Common myeloid progenitor, CD34-positive (primary cell): Measurements from ENCODE around the gene AGBL4.
A peak's percentile ranks its signal among the peaks of the same experiment; 100 is the strongest.

Experiments
- CTCF ChIA-PET: fragments of 350-600 bp; sonication (Branson Sonifier 250); formaldehyde crosslinking; loops from one replicate; lab custom pipeline; 2021; ENCODE audit warnings: antibody characterized with exemption; lab: Charles Lee
- POLR2A ChIA-PET: fragments of 350-600 bp; sonication (Branson Sonifier 250); formaldehyde crosslinking; loops from one replicate; lab custom pipeline; 2021; ENCODE audit warnings: antibody characterized with exemption; lab: Charles Lee
- DNase-seq, 3 donors: peaks; one replicate each; pipeline versions ENCODE4 v3.0.0 to v3.0.0-alpha.2; 2013
- H3K27ac ChIP-seq, 2 experiments: 1 replicate in 1 of 2; 2 replicates in 1 of 2; pipeline ENCODE4 v1.7.0; 2013; ENCODE audit warnings: inconsistent platforms in 2 of 2, low read length in 2 of 2, mild to moderate bottlenecking in 2 of 2, low read depth in 1 of 2, moderate library complexity in 1 of 2; ENCODE audit not compliant: severe bottlenecking in 2 of 2, insufficient read depth in 1 of 2, poor library complexity in 1 of 2
- H3K27me3 ChIP-seq, 5 experiments: replicated peaks in 2 of 5; 1 replicate in 3 of 5; 2 replicates in 2 of 5; pipeline versions ENCODE4 v1.6.1 to v1.7.0; 2013; ENCODE audit warnings: low read length in 4 of 5, mild to moderate bottlenecking in 2 of 5, moderate library complexity in 2 of 5, inconsistent platforms in 1 of 5; ENCODE audit not compliant: insufficient read depth in 5 of 5, control insufficient read depth in 4 of 5
- H3K36me3 ChIP-seq, 4 experiments: 1 replicate in 2 of 4; 2 replicates in 2 of 4; pipeline versions ENCODE4 v1.6.1 to v1.7.0; 2013; ENCODE audit warnings: low read length in 3 of 4, control low read depth in 1 of 4, mild to moderate bottlenecking in 1 of 4; ENCODE audit not compliant: control insufficient read depth in 4 of 4, insufficient read depth in 4 of 4
- H3K4me1 ChIP-seq, 4 experiments: 1 replicate in 3 of 4; 2 replicates in 1 of 4; pipeline versions ENCODE4 v1.6.1 to v1.7.1; 2013; ENCODE audit warnings: low read length in 3 of 4, mild to moderate bottlenecking in 3 of 4, control low read depth in 1 of 4, inconsistent platforms in 1 of 4, moderate library complexity in 1 of 4; ENCODE audit not compliant: control insufficient read depth in 4 of 4, insufficient read depth in 4 of 4; ENCODE audit errors: control extremely low read depth in 1 of 4
- H3K4me3 ChIP-seq, 7 experiments: 1 replicate in 4 of 7; 2 replicates in 3 of 7; pipeline versions ENCODE4 v1.5.1 to v1.7.0; 2013; ENCODE audit warnings: mild to moderate bottlenecking in 7 of 7, low read length in 6 of 7, moderate library complexity in 6 of 7, inconsistent platforms in 2 of 7, low read depth in 2 of 7, control low read depth in 1 of 7; ENCODE audit not compliant: insufficient read depth in 4 of 7, control insufficient read depth in 1 of 7; ENCODE audit errors: extremely low read depth in 1 of 7
- H3K9me3 ChIP-seq, 5 experiments: 1 replicate in 4 of 5; 2 replicates in 1 of 5; pipeline versions ENCODE4 v1.6.1 to v1.7.1; 2013; ENCODE audit warnings: low read length in 4 of 5, mild to moderate bottlenecking in 2 of 5, inconsistent platforms in 1 of 5, low read depth in 1 of 5, moderate library complexity in 1 of 5; ENCODE audit not compliant: control insufficient read depth in 4 of 5, insufficient read depth in 2 of 5; ENCODE audit errors: control extremely low read depth in 1 of 5
- WGBS: methylation state at CpG from one replicate; pipeline ENCODE4 v1.1.5; 2013; ENCODE audit not compliant: insufficient coverage; 5-methylcytosine and 5-hydroxymethylcytosine counted together

AGBL4 gene

DNA sequence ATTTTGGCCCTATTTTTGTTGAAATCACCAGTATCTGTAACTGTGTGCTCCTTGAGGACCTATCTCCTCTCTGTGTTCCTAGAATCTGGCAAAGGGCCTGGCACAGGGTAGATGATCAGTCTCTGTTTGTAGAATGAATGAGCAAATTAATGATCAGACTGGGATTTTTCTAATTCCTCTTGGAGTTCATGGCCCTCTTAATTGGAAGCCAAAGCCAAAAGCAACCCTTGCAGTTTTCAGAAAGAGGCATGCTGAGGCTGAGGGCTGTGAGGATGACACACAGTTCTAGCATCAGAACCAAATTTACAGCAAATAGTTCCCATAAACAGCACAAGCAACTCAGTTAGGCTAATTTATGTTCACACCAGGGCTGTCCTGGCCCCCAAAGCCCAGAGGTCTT lies 1136.0 kb downstream of the AGBL4 start:
- POLR2A ChIA-PET: no interaction called here
- no peak for DNase-seq
- no peaks in the 10 kb centered on the region for H3K9me3 ChIP-seq
- no peaks in the 10 kb centered on the region for H3K27me3 ChIP-seq
- no peak overlapping the region for H3K27ac ChIP-seq
- H3K4me3 ChIP-seq: no peak overlapping the region
- H3K4me1 ChIP-seq: no peaks in the 10 kb centered on the region
- H3K36me3 ChIP-seq: no peaks in the 10 kb centered on the region
- CTCF ChIA-PET: no interaction called here

DNA sequence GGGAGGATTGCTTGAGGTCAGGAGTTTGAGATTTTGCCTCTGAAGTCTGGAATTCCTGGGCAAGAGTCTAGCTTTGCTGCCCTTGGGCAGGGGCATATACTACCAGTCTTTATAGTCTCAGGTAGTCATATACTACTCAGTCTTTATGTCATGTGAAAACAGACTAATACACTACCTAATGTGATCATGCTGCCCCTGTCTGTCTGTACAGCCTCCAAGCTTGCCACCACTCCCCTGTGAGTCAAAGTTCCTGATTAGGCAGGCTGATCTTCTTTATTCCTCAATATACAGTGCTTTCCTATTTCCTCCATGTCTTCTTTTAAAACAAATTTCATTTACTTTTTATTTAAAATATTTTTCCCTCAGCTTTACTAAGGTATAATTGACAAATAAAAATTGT lies 1141.7 kb downstream of the AGBL4 start:
- ChIA-PET POLR2A (interaction anchor here (0.6 kb wide), 1 partner anchor 269 kb away, joined by 3 read pairs; no protein-coding TSS in a partner anchor), CTCF (no interaction called here)

DNA sequence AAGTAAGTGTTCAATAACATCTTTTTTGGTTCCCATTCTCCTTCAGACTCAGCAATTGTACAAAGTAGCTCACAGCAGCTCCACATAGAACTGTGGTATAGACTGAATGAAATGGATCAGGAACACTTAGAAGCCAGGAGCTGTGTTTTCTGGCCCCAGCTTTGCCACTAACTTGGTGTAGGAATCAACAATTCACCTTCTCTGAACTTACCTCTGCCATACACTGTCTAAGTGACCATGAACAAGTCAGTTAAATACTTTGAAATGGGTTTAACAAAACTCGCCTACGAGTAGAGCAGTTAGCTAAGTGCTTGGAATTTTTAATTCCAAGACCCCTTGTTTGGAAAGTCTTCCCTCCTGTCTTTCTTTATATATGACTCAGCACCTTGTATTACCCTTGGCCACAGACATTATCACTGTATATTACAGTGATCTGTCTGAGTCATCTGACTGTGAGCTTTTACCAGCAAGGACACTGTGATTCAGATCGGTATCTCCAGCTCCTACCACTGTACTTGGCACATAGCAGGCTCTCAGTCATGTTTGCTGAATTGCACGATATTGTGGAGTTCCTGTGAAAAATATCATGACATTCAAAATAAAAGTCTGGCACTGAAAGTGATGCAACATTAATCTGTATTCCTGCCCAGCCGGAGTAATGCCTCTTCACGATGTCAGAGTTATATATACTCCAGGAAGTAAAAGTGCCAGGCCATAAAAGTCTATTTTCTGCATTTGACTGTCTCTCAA lies 1145.4 kb downstream of the AGBL4 start:
- no peaks in the 10 kb centered on the region for H3K36me3 ChIP-seq
- H3K4me3 ChIP-seq: no peak overlapping the region
- H3K4me1 ChIP-seq: no peaks in the 10 kb centered on the region
- DNase-seq: peak in 2 of 3 donors; percentile 4 to 17
- H3K27me3 ChIP-seq: no peaks in the 10 kb centered on the region
- no peak overlapping the region for H3K27ac ChIP-seq
- WGBS: 52% methylated on average over 5 of the region's 6 CpGs
- ChIA-PET CTCF (interaction anchor here (1.3 kb wide), 1 partner anchor 1470 kb away, joined by 3 read pairs; no protein-coding TSS in a partner anchor), POLR2A (no interaction called here)
- no peaks in the 10 kb centered on the region for H3K9me3 ChIP-seq

More for the DNA sequence above, 1141.7 kb downstream of the AGBL4 start:
- no peak for DNase-seq
- no peaks in the 10 kb centered on the region for H3K4me1 ChIP-seq
- H3K9me3 ChIP-seq: no peaks in the 10 kb centered on the region
- H3K4me3 ChIP-seq: no peak overlapping the region
- no peaks in the 10 kb centered on the region for H3K27me3 ChIP-seq
- no peaks in the 10 kb centered on the region for H3K36me3 ChIP-seq
- no peak overlapping the region for H3K27ac ChIP-seq

DNA sequence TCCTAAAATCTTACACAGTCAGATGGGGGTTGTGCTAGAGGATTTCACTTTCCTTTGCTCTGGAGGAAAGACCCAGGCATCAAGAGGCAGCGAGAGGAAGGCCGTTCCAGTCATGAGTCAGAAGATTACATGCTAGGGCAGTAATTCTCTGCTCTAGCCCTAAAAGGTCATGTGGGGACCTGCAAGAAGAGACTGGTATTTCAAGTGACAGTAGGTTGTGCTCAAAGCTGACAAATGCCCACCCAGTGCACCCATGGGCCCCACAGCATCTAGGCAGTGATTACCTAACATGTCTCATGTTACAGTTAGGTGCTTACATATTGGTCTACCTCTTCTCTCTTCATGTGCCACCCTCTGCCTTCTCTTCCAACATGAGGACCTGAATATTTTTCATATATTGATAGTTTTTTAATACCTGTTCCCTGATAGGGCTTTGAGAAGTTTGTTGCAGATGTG lies 1147.4 kb downstream of the AGBL4 start:
- H3K27ac ChIP-seq: no peak overlapping the region
- peaks cover 0 to 2% (median 0%) of the 10 kb centered on the region in 4 experiments for H3K4me1 ChIP-seq
- ChIA-PET CTCF (no interaction called here), POLR2A (no interaction called here)
- H3K4me3 ChIP-seq: no peak overlapping the region
- no peaks in the 10 kb centered on the region for H3K36me3 ChIP-seq
- no peaks in the 10 kb centered on the region for H3K27me3 ChIP-seq
- DNase-seq: no peak
- no peaks in the 10 kb centered on the region for H3K9me3 ChIP-seq
- WGBS: 93% methylated on average over 2 of the region's 2 CpGs

DNA sequence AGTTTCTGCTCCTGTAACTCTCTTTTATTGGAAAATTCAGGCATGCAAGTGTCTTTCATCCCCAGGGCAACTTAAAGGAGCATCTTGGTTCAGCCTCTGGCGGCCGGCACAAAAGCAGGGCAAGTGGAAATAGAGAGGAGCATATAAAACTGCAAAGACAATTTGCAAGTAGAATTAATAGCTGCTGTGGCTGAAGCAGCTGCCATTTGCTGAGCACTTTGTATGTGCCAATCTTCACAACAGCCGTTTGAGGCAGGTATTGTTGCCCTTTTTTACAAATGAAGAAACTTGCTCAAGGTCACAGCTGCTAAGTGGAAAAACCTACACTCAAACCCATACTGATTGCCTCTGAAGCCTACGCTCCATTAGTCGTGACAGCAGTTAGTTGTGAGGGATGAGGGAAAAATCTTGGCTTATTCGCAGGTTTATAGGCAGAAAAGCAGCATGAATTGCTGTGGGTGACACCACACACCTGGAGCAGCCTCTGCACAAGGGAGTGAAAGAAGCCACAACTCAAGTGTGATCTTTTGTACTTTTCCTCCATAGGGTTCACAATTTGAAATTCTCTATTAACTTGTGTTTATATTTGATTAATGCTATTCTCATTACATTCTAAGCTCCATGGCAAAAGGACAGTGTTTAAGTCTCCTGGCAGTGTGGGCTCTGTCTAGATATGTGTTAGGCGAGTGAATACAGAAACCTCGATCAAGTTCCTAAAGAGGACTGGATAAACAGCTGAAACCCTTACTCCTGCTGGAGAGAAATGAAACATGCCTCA lies 1148.0 kb downstream of the AGBL4 start:
- no peaks in the 10 kb centered on the region for H3K36me3 ChIP-seq
- H3K27ac ChIP-seq: no peak overlapping the region
- DNase-seq: no peak
- peaks cover 0 to 2% (median 0%) of the 10 kb centered on the region in 4 experiments for H3K4me1 ChIP-seq
- CTCF ChIA-PET: no interaction called here
- POLR2A ChIA-PET: no interaction called here
- H3K9me3 ChIP-seq: no peaks in the 10 kb centered on the region
- WGBS: 96% methylated on average over 6 of the region's 8 CpGs
- no peak overlapping the region for H3K4me3 ChIP-seq
- H3K27me3 ChIP-seq: no peaks in the 10 kb centered on the region

DNA sequence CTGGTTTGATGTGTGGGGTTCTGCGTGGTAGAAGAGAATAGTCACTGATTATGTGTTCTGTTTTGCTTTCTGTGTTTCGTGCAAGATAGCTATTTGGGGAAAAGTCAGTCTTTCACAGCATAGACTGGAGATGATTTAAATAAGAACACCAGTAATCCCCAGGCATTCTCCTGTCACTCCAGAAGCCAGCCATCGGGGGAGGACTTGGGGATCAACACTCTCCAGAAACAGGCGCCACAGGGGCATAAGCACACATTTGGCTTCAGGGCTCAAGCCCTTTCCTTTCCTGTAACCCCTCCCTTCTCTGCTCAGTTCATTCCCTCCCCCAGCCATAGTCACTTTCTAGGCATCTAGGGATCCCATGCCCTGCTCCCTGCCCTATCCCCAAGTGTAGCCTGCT lies 1149.8 kb downstream of the AGBL4 start:
- CTCF ChIA-PET: no interaction called here
- Histone ChIP-seq H3K9me3 (no peaks in the 10 kb centered on the region), H3K36me3 (no peaks in the 10 kb centered on the region), H3K4me3 (no peak overlapping the region), H3K27ac (no peak overlapping the region), H3K4me1 (peaks cover 0 to 2% (median 0%) of the 10 kb centered on the region in 4 experiments), H3K27me3 (no peaks in the 10 kb centered on the region)
- POLR2A ChIA-PET: interaction anchor here (0.6 kb wide), 1 partner anchor 1231 kb away, joined by 3 read pairs; no protein-coding TSS in a partner anchor
- no peak for DNase-seq
- WGBS: 100% methylated on average over 2 of the region's 4 CpGs

DNA sequence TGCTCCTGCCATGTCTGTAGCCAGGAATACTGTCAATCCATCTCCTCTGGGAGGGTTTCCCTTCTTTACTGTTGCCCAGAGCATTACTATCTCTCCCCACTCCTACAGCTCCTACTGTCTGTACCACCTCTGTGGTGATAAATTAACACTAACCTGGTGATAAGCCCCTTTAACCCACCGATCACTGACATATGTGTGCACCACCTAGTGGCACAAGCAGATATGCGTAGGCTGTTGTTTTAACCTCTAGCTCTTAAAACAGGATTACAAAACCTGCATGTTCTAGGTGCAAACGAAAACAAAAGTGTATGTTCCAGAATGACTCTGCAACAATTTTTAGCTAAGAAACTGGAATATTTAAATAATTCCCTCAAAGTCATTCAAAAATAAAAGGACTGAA lies 1153.2 kb downstream of the AGBL4 start:
- H3K9me3 ChIP-seq: no peaks in the 10 kb centered on the region
- H3K36me3 ChIP-seq: no peaks in the 10 kb centered on the region
- H3K27me3 ChIP-seq: no peaks in the 10 kb centered on the region
- no peak overlapping the region for H3K27ac ChIP-seq
- H3K4me1 ChIP-seq: peaks cover 0 to 2% (median 0%) of the 10 kb centered on the region in 4 experiments
- peak; percentile 22 to 57 (median 55) for DNase-seq
- ChIA-PET POLR2A (no interaction called here), CTCF (interaction anchor here (0.6 to 1.1 kb wide), 3 partner anchors 9 to 290 kb away, joined by 3 to 4 read pairs (median 3); no protein-coding TSS in a partner anchor)
- WGBS: 15% methylated on average over 2 of the region's 3 CpGs
- H3K4me3 ChIP-seq: no peak overlapping the region
